Testis (tissue), 2 donors: ENCODE results near the gene RUNX3.

Experiments
- CTCF ChIP-seq, 3 experiments: fragments of 450-650 bp in 2 of 3; fragments of 200-600 bp in 1 of 3; sonication (generic) in 1 of 3; IDR thresholded peaks; one replicate each; pipeline ENCODE4 v1.5.1; 2016 to 2019; ENCODE audit warnings: antibody characterized with exemption in 3 of 3, mild to moderate bottlenecking in 2 of 3, moderate library complexity in 1 of 3
- POLR2A ChIP-seq: fragments of 450-650 bp; IDR thresholded peaks from one replicate; pipeline ENCODE4 v1.6.1; 2017; ENCODE audit warnings: antibody characterized with exemption, mild to moderate bottlenecking, moderate library complexity

GRCh38 chr1:24966121-24966723 lies 36.1 kb upstream of the RUNX3 start:
- TF ChIP-seq CTCF (IDR thresholded peaks at IDR 0.05): no peak
- no peak for TF ChIP-seq POLR2A
